Measurements from ENCODE around the gene FPGS. TPM values are rescaled to one million over a fixed set of nuclear protein-coding genes. Genes with fewer than 3 reads are reported as not detected.

The FPGS gene
- total RNA-seq, 1 experiment from 2014 or later: 70.6 TPM

DNA sequence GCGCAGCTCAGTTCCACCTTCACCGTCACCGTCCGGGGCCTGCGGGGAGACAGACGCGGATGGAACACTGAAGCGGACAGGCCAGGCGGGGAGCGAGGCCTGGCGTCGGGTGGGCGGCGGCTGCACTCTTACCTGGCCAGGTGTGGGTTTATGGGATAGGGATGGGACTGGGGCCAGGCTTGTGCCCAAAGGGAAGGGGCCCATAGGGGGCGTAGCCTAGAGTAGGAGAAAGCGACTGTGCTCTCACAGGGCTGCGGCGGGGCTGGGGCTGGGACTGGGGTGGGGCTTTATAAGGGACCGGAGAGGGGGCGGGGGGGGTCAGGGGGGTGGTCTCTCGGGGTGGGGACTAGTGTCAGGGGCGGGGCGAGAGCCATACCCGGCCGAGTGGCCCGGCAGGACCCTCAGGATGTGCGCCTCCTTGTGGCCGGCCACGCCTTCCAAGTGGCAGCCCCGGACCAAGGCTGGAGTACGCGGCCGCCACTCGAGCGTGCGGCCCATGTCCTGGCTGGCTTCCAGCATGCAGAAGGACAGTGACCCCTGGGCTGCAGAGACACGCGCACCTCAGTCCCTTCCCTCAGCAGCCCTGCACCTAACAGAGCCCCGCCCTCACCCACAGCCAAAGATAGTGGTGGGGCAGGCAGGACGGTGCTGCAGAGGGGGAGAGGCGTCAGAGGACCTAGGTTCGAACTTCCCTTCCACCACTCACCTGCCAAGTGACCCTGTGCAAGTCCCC, 22.8 kb downstream of the FPGS start:
- no peaks in the 10 kb centered on the region for H3K79me2 ChIP-seq (ENCODE audit: insufficient read depth, low read length)
- no peaks in the 10 kb centered on the region for H3K9me2 ChIP-seq (ENCODE audit: insufficient read depth)
- no peak overlapping the region for H3K4me3 ChIP-seq (replicated peaks in 1 of 2; ENCODE audit: low read depth in 1 of 2, low read length in 2 of 2)
- ATAC-seq: peak; percentile 69
- CTCF ChIA-PET: interaction anchor here (0.6 to 2.0 kb wide), 4 partner anchors 14 to 104 kb away, joined by 3 to 8 read pairs (median 3); partner anchors contain the start of gene TOR2A
- TF ChIP-seq RAD21 (IDR thresholded peaks at IDR 0.05; ENCODE audit: low read depth) (peak; percentile 24; the same call in 1 of the 2 replicates), POLR2A (IDR thresholded peaks at IDR 0.05; ENCODE audit: borderline replicate concordance, extremely low read depth, insufficient read depth, insufficient read length) (no peak)
- TF ChIP-seq, protein P1, sequence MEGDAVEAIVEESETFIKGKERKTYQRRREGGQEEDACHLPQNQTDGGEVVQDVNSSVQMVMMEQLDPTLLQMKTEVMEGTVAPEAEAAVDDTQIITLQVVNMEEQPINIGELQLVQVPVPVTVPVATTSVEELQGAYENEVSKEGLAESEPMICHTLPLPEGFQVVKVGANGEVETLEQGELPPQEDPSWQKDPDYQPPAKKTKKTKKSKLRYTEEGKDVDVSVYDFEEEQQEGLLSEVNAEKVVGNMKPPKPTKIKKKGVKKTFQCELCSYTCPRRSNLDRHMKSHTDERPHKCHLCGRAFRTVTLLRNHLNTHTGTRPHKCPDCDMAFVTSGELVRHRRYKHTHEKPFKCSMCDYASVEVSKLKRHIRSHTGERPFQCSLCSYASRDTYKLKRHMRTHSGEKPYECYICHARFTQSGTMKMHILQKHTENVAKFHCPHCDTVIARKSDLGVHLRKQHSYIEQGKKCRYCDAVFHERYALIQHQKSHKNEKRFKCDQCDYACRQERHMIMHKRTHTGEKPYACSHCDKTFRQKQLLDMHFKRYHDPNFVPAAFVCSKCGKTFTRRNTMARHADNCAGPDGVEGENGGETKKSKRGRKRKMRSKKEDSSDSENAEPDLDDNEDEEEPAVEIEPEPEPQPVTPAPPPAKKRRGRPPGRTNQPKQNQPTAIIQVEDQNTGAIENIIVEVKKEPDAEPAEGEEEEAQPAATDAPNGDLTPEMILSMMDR (IDR thresholded peaks at IDR 0.05 in 2 of 3, conservative IDR thresholded peaks at IDR 0.05 in 1 of 3; ENCODE audit: borderline replicate concordance in 1 of 3, insufficient read depth in 1 of 3, low read depth in 2 of 3, low read length in 2 of 3): peak; percentile 40 to 63 (median 40); a peak in 4 of 6 replicates
- no peaks in the 10 kb centered on the region for H3K27me3 ChIP-seq (ENCODE audit: insufficient read depth, low read length)
- no TSS peak for BruUV-seq (replicated peaks)
- no peaks in the 10 kb centered on the region for H3K36me3 ChIP-seq (ENCODE audit: control insufficient read depth in 1 of 2, insufficient read depth in 2 of 2, low read length in 2 of 2)
- DNase-seq (ENCODE audit: low read depth, low spot score): no peak
- H3K4me1 ChIP-seq (ENCODE audit: control insufficient read depth in 1 of 2, insufficient read depth in 2 of 2, low read length in 2 of 2): peaks cover 17 to 25% of the 10 kb centered on the region in 2 experiments
- no peak overlapping the region for H3K9ac ChIP-seq (ENCODE audit: low read length)
- H3K4me2 ChIP-seq (ENCODE audit: low read length): peak overlapping the region; percentile 58
- intact Hi-C loops (cut with micrococcal nuclease): loop anchor here (1.0 kb wide), 1 partner anchor 61 kb away; no protein-coding TSS in a partner anchor
- H3K9me3 ChIP-seq (ENCODE audit: control insufficient read depth in 1 of 2, insufficient read depth in 1 of 2, low read depth in 1 of 2, low read length in 2 of 2): no peaks in the 10 kb centered on the region
- RAD21 ChIA-PET (ENCODE audit: low non-redundant PET in 1 of 2, low total read pairs in 2 of 2, uncharacterized antibody in 2 of 2, unreplicated experiment in 2 of 2): interaction anchor here in 1 of 2 experiments (0.6 to 0.7 kb wide), 2 partner anchors 90 to 91 kb away, joined by 3 read pairs; partner anchors contain the start of gene TOR2A
- no peaks in the 10 kb centered on the region for H4K20me1 ChIP-seq (ENCODE audit: insufficient read depth)
- POLR2A ChIA-PET: interaction anchor here (0.6 kb wide), 1 partner anchor 103 kb away, joined by 3 read pairs; no protein-coding TSS in a partner anchor
- no peak overlapping the region; the same call in 1 of the 2 replicates for H3K27ac ChIP-seq (ENCODE audit: low read depth, low read length)
- no peak overlapping the region for H2AFZ ChIP-seq (ENCODE audit: low read depth, low read length, poor library complexity, severe bottlenecking)
